Keratinocyte (primary cell): ENCODE results near the gene SGO2.

Source experiments
- CTCF ChIP-seq, 3 experiments: IDR thresholded peaks in 1 of 3; conservative IDR thresholded peaks in 1 of 3; optimal IDR thresholded peaks in 1 of 3; 2 replicates in 2 of 3; 3 replicates in 1 of 3; pipeline versions ENCODE3 to v1.5.1; 2011; ENCODE audit warnings: low read length in 3 of 3, mild to moderate bottlenecking in 3 of 3, moderate library complexity in 2 of 3, control low read depth in 1 of 3, inconsistent platforms in 1 of 3; ENCODE audit not compliant: insufficient read depth in 2 of 3; ENCODE audit errors: extremely low read depth in 1 of 3
- EZH2 ChIP-seq: IDR thresholded peaks from one replicate; pipeline ENCODE4 v1.6.1; 2012; ENCODE audit warnings: inconsistent platforms, mild to moderate bottlenecking, low read length, moderate library complexity

- TF ChIP-seq CTCF (optimal IDR thresholded peaks at IDR 0.05 in 1 of 3, IDR thresholded peaks at IDR 0.05 in 1 of 3, conservative IDR thresholded peaks at IDR 0.05 in 1 of 3; ENCODE audit: extremely low read depth in 1 of 3, insufficient read depth in 2 of 3, low read length in 3 of 3) (no peak), EZH2 (no peak)
Measured at GRCh38 chr2:200486529-200486928, 39.5 kb upstream of the SGO2 start.
